ENCODE measurements around the gene TGFB2. TPM values are rescaled to one million over a fixed set of nuclear protein-coding genes. Genes with fewer than 3 reads are reported as not detected.

TGFB2 gene
- total and polyA plus RNA-seq, 2 experiments from 2014 or later, result 13.6 to 17.1 TPM

GRCh38 chr1:218297867-218298266 lies 47.3 kb upstream of the TGFB2 start:
- Histone ChIP-seq H3K4me3 (no peak overlapping the region), H3K4me1 (ENCODE audit: insufficient read depth) (no peaks in the 10 kb centered on the region), H2AFZ (no peak overlapping the region), H3K9me2 (replicated peaks; ENCODE audit: insufficient read depth) (no peaks in the 10 kb centered on the region), H3K79me2 (peaks cover 24% of the 10 kb centered on the region), H3K27me3 (no peaks in the 10 kb centered on the region), H3K9me3 (ENCODE audit: low read depth) (no peaks in the 10 kb centered on the region), H3K36me3 (replicated peaks; ENCODE audit: insufficient read depth, low read depth) (no peaks in the 10 kb centered on the region), H4K20me1 (ENCODE audit: insufficient read depth, poor library complexity, severe bottlenecking) (no peaks in the 10 kb centered on the region), H3K27ac (no peak overlapping the region), H3K4me2 (peak overlapping the region; percentile 1)
- 97% methylated on average over 1 of the region's 1 CpG for WGBS (ENCODE audit: low lambda C conversion rate, missing lambda C conversion rate)
- no peak for TF ChIP-seq CTCF (IDR thresholded peaks at IDR 0.05; ENCODE audit: poor library complexity)
- no peak for TF ChIP-seq EZH2phosphoT487 (IDR thresholded peaks at IDR 0.05; ENCODE audit: low read depth, severe bottlenecking, unreplicated experiment)
- no peak for TF ChIP-seq EZH2 (IDR thresholded peaks at IDR 0.05; ENCODE audit: borderline replicate concordance)
- DNase-seq (ENCODE audit: low spot score), result no peak

DNA sequence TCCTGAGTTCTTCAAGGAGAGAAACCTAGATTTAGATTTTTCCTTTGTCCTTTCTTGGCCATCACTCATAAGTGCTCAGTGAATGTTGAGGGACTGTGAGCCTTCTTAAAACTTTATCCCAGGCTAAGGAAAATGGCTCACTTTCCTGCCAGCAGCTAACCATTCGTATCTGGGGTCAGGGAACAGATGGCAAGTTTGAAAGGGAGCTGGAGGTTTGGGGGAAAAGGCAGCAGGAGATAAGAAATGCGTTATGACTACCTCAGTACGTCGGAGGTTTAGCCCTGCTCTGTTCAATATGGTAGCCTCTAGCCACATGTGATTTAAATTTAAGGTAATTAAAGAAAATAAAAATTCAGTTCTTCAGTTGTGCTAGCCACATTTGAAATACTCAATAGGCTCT lies 46.7 kb upstream of the TGFB2 start:
- Histone ChIP-seq H3K79me2 (peaks cover 20% of the 10 kb centered on the region), H3K9me2 (replicated peaks; ENCODE audit: insufficient read depth) (no peaks in the 10 kb centered on the region), H4K20me1 (ENCODE audit: insufficient read depth, poor library complexity, severe bottlenecking) (no peaks in the 10 kb centered on the region), H3K4me3 (no peak overlapping the region), H3K36me3 (replicated peaks; ENCODE audit: insufficient read depth, low read depth) (no peaks in the 10 kb centered on the region), H3K27me3 (no peaks in the 10 kb centered on the region), H3K27ac (no peak overlapping the region), H3K4me2 (no peak overlapping the region), H3K9me3 (ENCODE audit: low read depth) (no peaks in the 10 kb centered on the region), H2AFZ (no peak overlapping the region), H3K4me1 (ENCODE audit: insufficient read depth) (no peaks in the 10 kb centered on the region)
- WGBS (ENCODE audit: low lambda C conversion rate, missing lambda C conversion rate), result 55% methylated on average over 4 of the region's 4 CpGs
- TF ChIP-seq CTCF (IDR thresholded peaks at IDR 0.05; ENCODE audit: poor library complexity), result no peak
- TF ChIP-seq EZH2phosphoT487 (IDR thresholded peaks at IDR 0.05; ENCODE audit: low read depth, severe bottlenecking, unreplicated experiment), result no peak
- no peak for TF ChIP-seq EZH2 (IDR thresholded peaks at IDR 0.05; ENCODE audit: borderline replicate concordance)
- DNase-seq (ENCODE audit: low spot score), result no peak

GRCh38 chr1:218299416-218299815 lies 45.7 kb upstream of the TGFB2 start:
- peak; percentile 37 for DNase-seq (ENCODE audit: low spot score)
- Histone ChIP-seq H3K79me2 (peaks cover 20% of the 10 kb centered on the region), H3K9me2 (replicated peaks; ENCODE audit: insufficient read depth) (no peaks in the 10 kb centered on the region), H3K4me1 (ENCODE audit: insufficient read depth) (no peaks in the 10 kb centered on the region), H3K36me3 (replicated peaks; ENCODE audit: insufficient read depth, low read depth) (no peaks in the 10 kb centered on the region), H3K9me3 (ENCODE audit: low read depth) (no peaks in the 10 kb centered on the region), H4K20me1 (ENCODE audit: insufficient read depth, poor library complexity, severe bottlenecking) (no peaks in the 10 kb centered on the region), H3K27ac (no peak overlapping the region), H3K27me3 (no peaks in the 10 kb centered on the region), H2AFZ (no peak overlapping the region), H3K4me2 (no peak overlapping the region), H3K4me3 (no peak overlapping the region)
- TF ChIP-seq CTCF (IDR thresholded peaks at IDR 0.05; ENCODE audit: poor library complexity), result peak; percentile 68
- no peak for TF ChIP-seq EZH2phosphoT487 (IDR thresholded peaks at IDR 0.05; ENCODE audit: low read depth, severe bottlenecking, unreplicated experiment)
- WGBS (ENCODE audit: low lambda C conversion rate, missing lambda C conversion rate), result 49% methylated on average over 2 of the region's 2 CpGs

DNA sequence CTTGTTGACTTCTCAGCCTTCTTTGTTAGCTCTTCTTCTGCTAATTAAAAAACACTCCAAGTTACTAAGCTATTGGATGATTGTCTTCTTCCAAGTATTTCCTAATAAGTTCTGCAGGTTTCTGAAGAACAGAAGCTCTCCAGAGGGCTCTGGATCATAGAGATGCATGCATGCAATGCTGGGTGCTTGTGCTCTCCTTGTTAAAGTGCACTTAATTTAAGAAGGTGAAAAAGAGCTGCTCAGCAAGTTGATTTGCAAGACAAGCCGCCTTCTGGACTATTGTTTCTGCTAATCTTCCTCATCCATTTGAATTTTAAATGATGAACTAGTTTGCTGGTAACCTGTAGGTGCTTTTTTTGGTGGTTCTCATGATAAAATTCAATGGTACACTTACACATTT lies 43.9 kb upstream of the TGFB2 start:
- Histone ChIP-seq H3K9me3 (ENCODE audit: low read depth) (no peaks in the 10 kb centered on the region), H3K27ac (no peak overlapping the region), H3K27me3 (no peaks in the 10 kb centered on the region), H4K20me1 (ENCODE audit: insufficient read depth, poor library complexity, severe bottlenecking) (no peaks in the 10 kb centered on the region), H3K79me2 (peaks cover 20% of the 10 kb centered on the region), H3K36me3 (replicated peaks; ENCODE audit: insufficient read depth, low read depth) (no peaks in the 10 kb centered on the region), H3K4me2 (no peak overlapping the region), H2AFZ (no peak overlapping the region), H3K4me1 (ENCODE audit: insufficient read depth) (no peaks in the 10 kb centered on the region), H3K9me2 (replicated peaks; ENCODE audit: insufficient read depth) (no peaks in the 10 kb centered on the region), H3K4me3 (no peak overlapping the region)
- no peak for DNase-seq (ENCODE audit: low spot score)
- WGBS (ENCODE audit: low lambda C conversion rate, missing lambda C conversion rate), result 93% methylated on average over 1 of the region's 1 CpG
- TF ChIP-seq EZH2 (IDR thresholded peaks at IDR 0.05; ENCODE audit: borderline replicate concordance) (no peak), EZH2phosphoT487 (IDR thresholded peaks at IDR 0.05; ENCODE audit: low read depth, severe bottlenecking, unreplicated experiment) (no peak), CTCF (IDR thresholded peaks at IDR 0.05; ENCODE audit: poor library complexity) (no peak)
